GM04503 (cell line): ENCODE data around the gene SOD3.

ENCODE experiments used
- DNase-seq: peaks from one replicate; pipeline ENCODE4 v3.0.0-alpha.2; 2012; ENCODE audit warnings: low read depth

The SOD3 gene

GRCh38 chr4:24845132-24845531 is 49.8 kb downstream of the SOD3 start:
- DNase-seq: no peak

GRCh38 chr4:24845902-24846301 is 50.5 kb downstream of the SOD3 start:
- no peak for DNase-seq

DNA sequence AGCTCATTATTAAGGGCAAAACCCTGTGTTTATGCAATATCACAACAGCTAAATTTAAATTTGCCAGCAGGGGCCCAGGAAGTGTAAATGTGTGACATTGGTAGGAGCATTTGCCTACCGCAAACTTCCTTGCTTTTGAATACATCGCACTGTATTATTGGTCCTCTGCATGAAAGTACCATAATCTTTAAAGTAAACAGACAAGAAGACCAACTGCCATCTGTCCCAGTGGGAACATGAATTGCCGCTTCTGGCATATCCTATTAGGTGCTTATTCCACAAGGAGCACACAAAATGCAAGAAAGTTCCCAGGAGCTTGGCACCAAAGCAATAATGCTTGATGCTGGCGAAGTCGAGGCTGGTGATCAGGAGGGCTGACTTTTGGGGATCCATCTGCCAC is 51.3 kb downstream of the SOD3 start:
- no peak for DNase-seq

DNA sequence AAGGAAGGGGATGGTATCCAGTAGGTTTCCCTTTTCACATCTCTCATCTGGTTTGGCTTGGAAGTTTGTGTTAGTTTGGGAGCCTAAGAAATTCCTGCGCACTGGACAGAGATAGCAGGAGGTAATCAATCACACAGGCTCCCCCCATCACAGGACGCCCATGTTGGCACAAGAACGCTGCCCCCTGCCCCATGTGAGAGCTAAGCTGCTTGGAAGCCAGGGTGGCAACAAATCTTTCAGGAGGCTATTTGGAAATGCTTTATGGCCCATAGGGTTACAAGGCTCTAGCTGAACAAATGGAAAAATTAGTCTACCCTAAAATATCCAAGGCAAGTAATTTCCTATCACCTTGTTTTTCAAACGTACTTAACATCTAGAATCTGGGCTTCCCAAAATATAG is 54.0 kb downstream of the SOD3 start:
- DNase-seq: no peak

- DNase-seq: no peak
These were observed 54.4 kb downstream of the SOD3 start for GRCh38 chr4:24849756-24850155.
